PC-9 (cell line): Measurements from ENCODE around the gene CELSR3. TPM values are rescaled to one million over a fixed set of nuclear protein-coding genes. Genes with fewer than 3 reads are reported as not detected.

Experiments used
- BruUV-seq: library from RNA; stranded (reverse); fragments of 400-500 nt; replicated peaks from 2 replicates; lab custom pipeline; 2021; lab: Mats Ljungman, UMichigan
- CTCF ChIA-PET: fragments of 300-600 bp; sonication (Branson Sonifier 250); formaldehyde crosslinking; loops from one replicate; lab custom pipeline; 2022; ENCODE audit warnings: antibody characterized with exemption; lab: Charles Lee
- POLR2A ChIA-PET: fragments of 300-600 bp; sonication (Branson Sonifier 250); formaldehyde crosslinking; loops from one replicate; lab custom pipeline; 2022; ENCODE audit warnings: antibody characterized with exemption; ENCODE audit not compliant: unreplicated experiment; lab: Charles Lee
- DNase-seq, 2 experiments: peaks; one replicate each; pipeline versions ENCODE4 v3.0.0 to v3.0.0-alpha.2; 2015 to 2022; ENCODE audit warnings: mixed read lengths in 1 of 2
- H2AFZ ChIP-seq: fragments of 200-600 bp; sonication (generic); 2 replicates; pipeline ENCODE4 v1.8.1; 2017; ENCODE audit warnings: antibody characterized with exemption
- H3F3A ChIP-seq: fragments of 200-600 bp; sonication (generic); 2 replicates; pipeline ENCODE4 v1.8.1; 2017; ENCODE audit warnings: antibody characterized with exemption, mild to moderate bottlenecking, low read depth; ENCODE audit not compliant: insufficient read depth
- H3K27ac ChIP-seq: fragments of 200-600 bp; sonication (generic); 2 replicates; pipeline ENCODE4 v1.6.1; 2016; ENCODE audit warnings: mixed run types
- H3K27me3 ChIP-seq: fragments of 200-600 bp; sonication (generic); 2 replicates; pipeline ENCODE4 v1.6.1; 2016; ENCODE audit warnings: low read depth, mixed run types; ENCODE audit not compliant: insufficient read depth
- H3K36me3 ChIP-seq: fragments of 200-600 bp; sonication (generic); 2 replicates; pipeline ENCODE4 v1.6.1; 2016; ENCODE audit warnings: low read depth, mixed run types
- H3K4me1 ChIP-seq: fragments of 200-600 bp; sonication (generic); replicated peaks from 2 replicates; pipeline ENCODE4 v1.6.1; 2016; ENCODE audit warnings: mixed run types; ENCODE audit not compliant: insufficient read depth
- H3K4me2 ChIP-seq: fragments of 200-600 bp; sonication (generic); 2 replicates; pipeline ENCODE4 v1.6.1; 2017; ENCODE audit warnings: mixed run types
- H3K4me3 ChIP-seq: fragments of 200-600 bp; sonication (generic); 2 replicates; pipeline ENCODE4 v1.6.1; 2016; ENCODE audit warnings: mixed run types
- H3K79me2 ChIP-seq: fragments of 200-600 bp; sonication (generic); 2 replicates; pipeline ENCODE4 v1.6.1; 2017; ENCODE audit warnings: low read depth, mixed run types
- H3K9me2 ChIP-seq: fragments of 200-600 bp; sonication (generic); 2 replicates; pipeline ENCODE4 v1.8.1; 2017; ENCODE audit warnings: mild to moderate bottlenecking; ENCODE audit not compliant: insufficient read depth
- H3K9me3 ChIP-seq: fragments of 200-600 bp; sonication (generic); 2 replicates; pipeline ENCODE4 v1.8.1; 2016; ENCODE audit warnings: low read depth; ENCODE audit not compliant: insufficient read depth
- H4K20me1 ChIP-seq: fragments of 200-600 bp; sonication (generic); 2 replicates; pipeline ENCODE4 v1.8.1; 2017; ENCODE audit not compliant: insufficient read depth
- EZH2 ChIP-seq: fragments of 200-600 bp; sonication (generic); IDR thresholded peaks from 2 replicates; pipeline ENCODE4 v1.8.0; 2017; ENCODE audit warnings: antibody characterized with exemption, low read depth
- intact Hi-C: fragments of 100-400 bp; cut with micrococcal nuclease; formaldehyde crosslinking; loops from one replicate; pipeline ENCODE4 v1.10.0; 2022; ENCODE audit not compliant: unreplicated experiment
- total RNA-seq: library from RNA; stranded (reverse); gene quantifications from 2 replicates; pipeline ENCODE4 v1.2.3, GENCODE V29; 2021
- TF ChIP-seq, protein P1 (sequence below): fragments of 200-600 bp; sonication (generic); conservative IDR thresholded peaks from 2 replicates; pipeline ENCODE4 v1.6.1; 2017; ENCODE audit warnings: mixed run types, antibody characterized with exemption, mild to moderate bottlenecking, moderate library complexity

Gene CELSR3
- total RNA-seq, 1 experiment from 2014 or later, result 9.9 TPM

DNA sequence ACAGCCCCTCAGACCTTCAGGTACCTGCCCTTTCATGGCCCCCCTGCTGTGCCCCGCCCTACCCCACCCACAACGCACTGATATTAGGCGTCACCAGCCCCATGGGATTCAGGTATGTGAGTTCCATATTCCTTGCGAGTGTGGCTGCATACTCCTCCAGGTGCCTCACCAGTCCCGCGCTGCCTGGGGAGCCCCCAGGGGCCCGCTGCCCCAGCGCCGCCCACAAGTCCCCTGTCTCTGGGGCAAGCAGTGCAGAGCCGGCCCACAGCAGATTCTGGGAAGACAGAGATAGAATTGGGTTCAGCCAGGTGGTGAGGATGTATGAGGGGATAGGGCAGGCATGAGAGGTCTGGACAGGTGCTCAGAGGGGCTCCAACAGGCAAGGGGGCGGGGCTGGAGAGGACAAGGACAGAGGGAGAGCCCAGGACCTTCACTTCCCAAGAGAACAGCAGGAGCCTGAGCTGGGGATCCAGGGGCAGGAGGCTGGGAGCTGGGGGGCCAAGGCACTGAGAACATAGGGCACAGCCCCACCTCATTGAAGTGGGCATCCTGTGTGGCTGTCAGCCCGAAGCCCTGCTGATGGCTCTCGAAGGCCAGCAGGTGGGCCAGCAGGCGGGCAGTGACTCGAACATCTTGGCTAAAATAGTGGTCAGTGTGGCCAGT, 14.4 kb downstream of the CELSR3 start:
- no peak for DNase-seq
- no peak for TF ChIP-seq EZH2
- TF ChIP-seq, protein P1, sequence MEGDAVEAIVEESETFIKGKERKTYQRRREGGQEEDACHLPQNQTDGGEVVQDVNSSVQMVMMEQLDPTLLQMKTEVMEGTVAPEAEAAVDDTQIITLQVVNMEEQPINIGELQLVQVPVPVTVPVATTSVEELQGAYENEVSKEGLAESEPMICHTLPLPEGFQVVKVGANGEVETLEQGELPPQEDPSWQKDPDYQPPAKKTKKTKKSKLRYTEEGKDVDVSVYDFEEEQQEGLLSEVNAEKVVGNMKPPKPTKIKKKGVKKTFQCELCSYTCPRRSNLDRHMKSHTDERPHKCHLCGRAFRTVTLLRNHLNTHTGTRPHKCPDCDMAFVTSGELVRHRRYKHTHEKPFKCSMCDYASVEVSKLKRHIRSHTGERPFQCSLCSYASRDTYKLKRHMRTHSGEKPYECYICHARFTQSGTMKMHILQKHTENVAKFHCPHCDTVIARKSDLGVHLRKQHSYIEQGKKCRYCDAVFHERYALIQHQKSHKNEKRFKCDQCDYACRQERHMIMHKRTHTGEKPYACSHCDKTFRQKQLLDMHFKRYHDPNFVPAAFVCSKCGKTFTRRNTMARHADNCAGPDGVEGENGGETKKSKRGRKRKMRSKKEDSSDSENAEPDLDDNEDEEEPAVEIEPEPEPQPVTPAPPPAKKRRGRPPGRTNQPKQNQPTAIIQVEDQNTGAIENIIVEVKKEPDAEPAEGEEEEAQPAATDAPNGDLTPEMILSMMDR, result no peak
- Histone ChIP-seq H3K4me3 (no peak overlapping the region), H3K4me2 (no peak overlapping the region), H3F3A (no peaks in the 10 kb centered on the region), H3K36me3 (no peaks in the 10 kb centered on the region), H2AFZ (no peak overlapping the region), H3K27ac (no peak overlapping the region), H3K4me1 (no peaks in the 10 kb centered on the region), H3K9me3 (no peaks in the 10 kb centered on the region), H3K27me3 (no peaks in the 10 kb centered on the region), H4K20me1 (no peaks in the 10 kb centered on the region), H3K79me2 (no peaks in the 10 kb centered on the region), H3K9me2 (no peaks in the 10 kb centered on the region)
- intact Hi-C loops, result no loop called here
- no TSS peak for BruUV-seq
- ChIA-PET POLR2A (no interaction called here), CTCF (no interaction called here)

DNA sequence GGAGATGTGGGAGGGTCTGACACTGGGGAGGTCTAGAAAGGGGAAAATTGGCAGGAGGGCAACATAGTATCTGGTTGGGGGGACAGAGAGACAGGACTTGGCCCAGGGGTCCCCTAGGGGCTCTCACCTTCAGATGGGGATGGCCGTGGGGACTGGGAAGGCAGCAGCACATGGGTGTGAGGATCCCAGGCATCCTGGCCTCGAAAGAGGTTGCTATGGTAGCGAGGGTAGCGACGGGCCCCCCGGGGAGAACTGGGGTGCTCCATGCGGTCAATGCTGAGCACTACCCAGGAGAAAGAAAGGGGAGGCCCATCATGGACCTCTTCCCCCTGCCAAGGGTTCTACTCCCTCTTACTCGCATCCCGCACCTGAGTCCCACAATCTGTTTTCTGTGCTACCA, 15.0 kb downstream of the CELSR3 start:
- Histone ChIP-seq H3K4me3 (no peak overlapping the region), H3K4me2 (no peak overlapping the region), H3K9me2 (no peaks in the 10 kb centered on the region), H3F3A (no peaks in the 10 kb centered on the region), H4K20me1 (no peaks in the 10 kb centered on the region), H2AFZ (no peak overlapping the region), H3K27ac (no peak overlapping the region), H3K36me3 (no peaks in the 10 kb centered on the region), H3K9me3 (no peaks in the 10 kb centered on the region), H3K4me1 (no peaks in the 10 kb centered on the region), H3K79me2 (no peaks in the 10 kb centered on the region), H3K27me3 (no peaks in the 10 kb centered on the region)
- ChIA-PET POLR2A (no interaction called here), CTCF (no interaction called here)
- no peak for TF ChIP-seq EZH2
- TF ChIP-seq, protein P1, result no peak
- intact Hi-C loops, result no loop called here
- DNase-seq, result no peak
- BruUV-seq, result no TSS peak

DNA sequence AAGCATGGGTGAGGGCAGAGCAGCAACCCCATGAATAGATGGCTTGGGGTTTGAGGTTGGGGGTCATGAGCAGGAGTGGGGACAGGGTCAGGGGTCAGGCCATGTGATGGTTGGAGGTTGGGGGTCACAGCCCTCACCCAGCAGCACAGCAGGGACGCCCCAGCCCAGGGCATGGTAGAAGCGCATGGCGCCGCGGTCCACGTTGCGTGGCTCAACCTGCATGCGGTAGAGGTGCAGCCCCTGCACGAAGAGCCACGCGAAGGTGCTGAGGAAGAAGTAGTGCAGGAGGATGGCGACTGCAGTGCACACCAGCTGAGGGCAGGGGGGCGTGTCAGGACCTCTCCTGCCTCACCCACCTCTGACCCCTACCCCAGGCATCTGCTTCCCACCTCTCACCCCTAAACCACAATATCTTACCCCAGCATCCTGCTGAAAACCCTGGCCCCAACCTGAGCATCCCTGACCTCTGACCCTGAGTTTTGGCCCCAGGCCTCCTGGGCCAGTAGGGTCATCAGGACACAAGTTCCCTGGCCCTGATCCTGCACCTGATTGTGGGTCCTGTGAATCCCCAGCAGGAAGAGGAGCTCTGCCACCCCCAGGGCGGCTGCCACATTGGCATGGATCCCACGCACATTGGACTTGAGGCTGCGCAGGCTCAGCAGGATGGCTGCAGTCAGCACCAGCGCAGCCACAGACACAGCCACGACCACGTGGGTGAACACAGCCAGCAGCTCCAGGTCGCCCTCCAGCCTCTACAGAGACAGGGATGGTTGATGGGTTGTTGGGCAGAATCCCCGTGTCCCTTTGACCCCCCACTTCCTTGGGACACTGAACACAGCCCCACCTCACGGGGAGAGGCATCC, 17.6 kb downstream of the CELSR3 start:
- ChIA-PET POLR2A (no interaction called here), CTCF (no interaction called here)
- H3K4me1 ChIP-seq, result no peaks in the 10 kb centered on the region
- no peak overlapping the region for H3K27ac ChIP-seq
- no peaks in the 10 kb centered on the region for H3K9me2 ChIP-seq
- H3K79me2 ChIP-seq, result no peaks in the 10 kb centered on the region
- H3K4me2 ChIP-seq, result no peak overlapping the region
- no TSS peak for BruUV-seq
- intact Hi-C loops, result no loop called here
- no peak for DNase-seq
- no peaks in the 10 kb centered on the region for H3K9me3 ChIP-seq
- H3K4me3 ChIP-seq, result no peak overlapping the region
- no peaks in the 10 kb centered on the region for H4K20me1 ChIP-seq
- H3K36me3 ChIP-seq, result no peaks in the 10 kb centered on the region
- no peaks in the 10 kb centered on the region for H3K27me3 ChIP-seq
- no peak overlapping the region for H2AFZ ChIP-seq
- no peaks in the 10 kb centered on the region for H3F3A ChIP-seq
- TF ChIP-seq, protein P1, result no peak
- TF ChIP-seq EZH2, result no peak
